GM23338 (cell line): ENCODE results near the gene MACROD1. TPM values are rescaled to one million over a fixed set of nuclear protein-coding genes. Genes with fewer than 3 reads are reported as not detected.
A peak's percentile ranks its signal among the peaks of the same experiment; 100 is the strongest.

ENCODE experiments used
- ATAC-seq: fragments of 200-7000 bp; cut with Tn5 transposase; 3 replicates; pipeline ENCODE4 v1.9.1; 2020
- DNase-seq: peaks from one replicate; pipeline ENCODE4 v3.0.0-alpha.2; 2015; ENCODE audit warnings: low spot score
- H2AFZ ChIP-seq: fragments of 200-600 bp; sonication (generic); 2 replicates; pipeline ENCODE4 v1.8.0; 2016; ENCODE audit warnings: antibody characterized with exemption, mild to moderate bottlenecking, moderate library complexity
- H3F3A ChIP-seq: fragments of 200-600 bp; sonication (generic); replicated peaks from 2 replicates; pipeline ENCODE4 v1.8.0; 2017; ENCODE audit warnings: antibody characterized with exemption, mixed run types, low read depth
- H3K27ac ChIP-seq: fragments of 200-600 bp; sonication (generic); 2 replicates; pipeline ENCODE4 v1.6.1; 2016; ENCODE audit warnings: low read depth
- H3K27me3 ChIP-seq: fragments of 200-600 bp; sonication (generic); 2 replicates; pipeline ENCODE4 v1.8.0; 2016; ENCODE audit warnings: mild to moderate bottlenecking, mixed run types, moderate library complexity; ENCODE audit not compliant: insufficient read depth
- H3K36me3 ChIP-seq: fragments of 200-600 bp; sonication (generic); 2 replicates; pipeline ENCODE4 v1.8.0; 2016; ENCODE audit warnings: mild to moderate bottlenecking; ENCODE audit not compliant: insufficient read depth
- H3K4me1 ChIP-seq: fragments of 200-600 bp; sonication (generic); 2 replicates; pipeline ENCODE4 v1.8.0; 2016; ENCODE audit warnings: mild to moderate bottlenecking, moderate library complexity; ENCODE audit not compliant: insufficient read depth
- H3K4me2 ChIP-seq: fragments of 200-600 bp; sonication (generic); 2 replicates; pipeline ENCODE4 v1.7.1; 2017; ENCODE audit warnings: mixed run types
- H3K4me3 ChIP-seq: fragments of 200-600 bp; sonication (generic); 2 replicates; pipeline ENCODE4 v1.6.1; 2016; ENCODE audit warnings: mixed run types
- H3K79me2 ChIP-seq: fragments of 200-600 bp; sonication (generic); replicated peaks from 2 replicates; pipeline ENCODE4 v1.8.0; 2017; ENCODE audit warnings: mild to moderate bottlenecking; ENCODE audit not compliant: insufficient read depth
- H3K9me2 ChIP-seq: fragments of 200-600 bp; sonication (generic); 2 replicates; pipeline ENCODE4 v1.8.0; 2017; ENCODE audit not compliant: insufficient read depth
- H4K20me1 ChIP-seq: fragments of 200-600 bp; sonication (generic); replicated peaks from 2 replicates; pipeline ENCODE4 v1.8.0; 2017; ENCODE audit warnings: mild to moderate bottlenecking; ENCODE audit not compliant: insufficient read depth
- H3K27ac Mint-ChIP-seq: 2 replicates; pipeline ENCODE4 v1.8.0; 2020; ENCODE audit warnings: inconsistent platforms, mild to moderate bottlenecking, moderate library complexity, mixed read lengths
- H3K27me3 Mint-ChIP-seq: 3 replicates; pipeline ENCODE4 v1.8.0; 2022; ENCODE audit warnings: low read depth, mild to moderate bottlenecking, moderate library complexity, mixed read lengths, inconsistent platforms; ENCODE audit not compliant: insufficient read depth, poor library complexity
- H3K36me3 Mint-ChIP-seq: 3 replicates; pipeline ENCODE4 v1.8.0; 2021; ENCODE audit warnings: low read depth, mild to moderate bottlenecking, inconsistent platforms, moderate library complexity, mixed read lengths
- H3K4me1 Mint-ChIP-seq: 3 replicates; pipeline ENCODE4 v1.8.0; 2020; ENCODE audit warnings: mild to moderate bottlenecking, inconsistent platforms, mixed read lengths
- H3K4me3 Mint-ChIP-seq: 3 replicates; pipeline ENCODE4 v1.8.0; 2021; ENCODE audit warnings: moderate library complexity, mild to moderate bottlenecking, inconsistent platforms, mixed read lengths
- H3K9me3 Mint-ChIP-seq: 3 replicates; pipeline ENCODE4 v1.8.0; 2020; ENCODE audit warnings: moderate library complexity, mild to moderate bottlenecking, inconsistent platforms, mixed read lengths
- CREB1 ChIP-seq: fragments of 250-450 bp; sonication (Bioruptor Pico); IDR thresholded peaks from 2 replicates; pipeline ENCODE4 v1.5.0; 2020; ENCODE audit warnings: low read depth, mild to moderate bottlenecking, moderate library complexity
- ETS1 ChIP-seq: IDR thresholded peaks from 2 replicates; pipeline ENCODE4 v1.6.1; 2016; ENCODE audit warnings: antibody characterized with exemption
- EZH2 ChIP-seq: fragments of 200-600 bp; sonication (generic); IDR thresholded peaks from one replicate; pipeline ENCODE4 v1.8.0; 2017; ENCODE audit warnings: antibody characterized with exemption, mild to moderate bottlenecking, low read depth; ENCODE audit not compliant: unreplicated experiment
- EZH2phosphoT487 ChIP-seq: fragments of 200-600 bp; sonication (generic); IDR thresholded peaks from one replicate; pipeline ENCODE4 v1.8.1; 2018; ENCODE audit warnings: antibody characterized with exemption; ENCODE audit not compliant: unreplicated experiment
- JUNB ChIP-seq: IDR thresholded peaks from one replicate; pipeline ENCODE4 v1.6.1; 2016; ENCODE audit warnings: antibody characterized with exemption; ENCODE audit not compliant: unreplicated experiment
- NANOG ChIP-seq: IDR thresholded peaks from 2 replicates; pipeline ENCODE4 v1.6.1; 2016; ENCODE audit warnings: antibody characterized with exemption, borderline replicate concordance
- POLR2AphosphoS5 ChIP-seq: IDR thresholded peaks from 2 replicates; pipeline ENCODE4 v1.6.1; 2016; ENCODE audit warnings: antibody characterized with exemption, low read depth
- STAT1 ChIP-seq: IDR thresholded peaks from one replicate; pipeline ENCODE4 v1.6.1; 2016; ENCODE audit warnings: antibody characterized with exemption; ENCODE audit not compliant: unreplicated experiment
- ZNF114 ChIP-seq: fragments of 250-450 bp; sonication (Bioruptor Pico); IDR thresholded peaks from 2 replicates; pipeline ENCODE4 v1.5.0; 2020; ENCODE audit warnings: mild to moderate bottlenecking, moderate library complexity
- ZNF331 ChIP-seq: fragments of 250-450 bp; sonication (Bioruptor Pico); IDR thresholded peaks from 2 replicates; pipeline ENCODE4 v1.5.0; 2020; ENCODE audit warnings: low read depth, mild to moderate bottlenecking, moderate library complexity
- polyA plus RNA-seq: library from polyadenylated mRNA; unstranded; fragments of >200 nt; fragmentation: Nextera tagmentation; extraction: Ambion mirVana; gene quantifications from 2 replicates; pipeline ENCODE4 v1.2.1, GENCODE V29; 2016
- total RNA-seq: library from RNA; depleted of rRNA; stranded (reverse); fragments of >200 nt; shearing (Covaris generic); gene quantifications from 2 replicates; pipeline ENCODE4 v1.2.3, GENCODE V29; 2014
- TF ChIP-seq, protein P1 (sequence below): fragments of 250-450 bp; sonication (Bioruptor Pico); IDR thresholded peaks from 2 replicates; pipeline ENCODE4 v1.5.0; 2020; ENCODE audit warnings: mild to moderate bottlenecking, moderate library complexity
- TF ChIP-seq, protein P2 (sequence below), 2 experiments: fragments of 200-600 bp in 1 of 2; sonication (generic) in 1 of 2; conservative IDR thresholded peaks; 2 replicates each; pipeline versions ENCODE4 v1.5.1 to v1.6.1; 2016 to 2017; ENCODE audit warnings: antibody characterized with exemption in 2 of 2, low read depth in 2 of 2, mild to moderate bottlenecking in 2 of 2, moderate library complexity in 1 of 2
- TF ChIP-seq, protein P3 (sequence below): IDR thresholded peaks from one replicate; pipeline ENCODE4 v1.6.1; 2018; ENCODE audit warnings: antibody characterized with exemption; ENCODE audit not compliant: unreplicated experiment

MACROD1 gene
- total and polyA plus RNA-seq, 2 experiments from 2014 or later, result 33.0 to 51.6 TPM

- Mint-ChIP-seq H3K27me3 (peaks cover 13% of the 10 kb centered on the region), H3K36me3 (peaks cover 49% of the 10 kb centered on the region), H3K4me3 (peak overlapping the region; percentile 62), H3K27ac (no peak overlapping the region), H3K9me3 (no peaks in the 10 kb centered on the region; the same call in 2 of the 3 replicates), H3K4me1 (peaks cover 15% of the 10 kb centered on the region)
- H3F3A ChIP-seq, result peaks cover 22% of the 10 kb centered on the region; the same call in 1 of the 2 replicates
- no peak for ATAC-seq
- H4K20me1 ChIP-seq, result peaks cover 13% of the 10 kb centered on the region
- no peak for DNase-seq
- H3K4me1 ChIP-seq, result peaks cover 10% of the 10 kb centered on the region
- H3K79me2 ChIP-seq, result 0 out of 2 replicates have a peak, but pooled peaks cover 8% of the 10 kb centered on the region
- no peak overlapping the region for H2AFZ ChIP-seq
- no peaks in the 10 kb centered on the region for H3K9me2 ChIP-seq
- H3K4me3 ChIP-seq, result peak overlapping the region; percentile 64
- no peak overlapping the region for H3K27ac ChIP-seq
- H3K27me3 ChIP-seq, result peaks cover 28% of the 10 kb centered on the region
- TF ChIP-seq, protein P1, sequence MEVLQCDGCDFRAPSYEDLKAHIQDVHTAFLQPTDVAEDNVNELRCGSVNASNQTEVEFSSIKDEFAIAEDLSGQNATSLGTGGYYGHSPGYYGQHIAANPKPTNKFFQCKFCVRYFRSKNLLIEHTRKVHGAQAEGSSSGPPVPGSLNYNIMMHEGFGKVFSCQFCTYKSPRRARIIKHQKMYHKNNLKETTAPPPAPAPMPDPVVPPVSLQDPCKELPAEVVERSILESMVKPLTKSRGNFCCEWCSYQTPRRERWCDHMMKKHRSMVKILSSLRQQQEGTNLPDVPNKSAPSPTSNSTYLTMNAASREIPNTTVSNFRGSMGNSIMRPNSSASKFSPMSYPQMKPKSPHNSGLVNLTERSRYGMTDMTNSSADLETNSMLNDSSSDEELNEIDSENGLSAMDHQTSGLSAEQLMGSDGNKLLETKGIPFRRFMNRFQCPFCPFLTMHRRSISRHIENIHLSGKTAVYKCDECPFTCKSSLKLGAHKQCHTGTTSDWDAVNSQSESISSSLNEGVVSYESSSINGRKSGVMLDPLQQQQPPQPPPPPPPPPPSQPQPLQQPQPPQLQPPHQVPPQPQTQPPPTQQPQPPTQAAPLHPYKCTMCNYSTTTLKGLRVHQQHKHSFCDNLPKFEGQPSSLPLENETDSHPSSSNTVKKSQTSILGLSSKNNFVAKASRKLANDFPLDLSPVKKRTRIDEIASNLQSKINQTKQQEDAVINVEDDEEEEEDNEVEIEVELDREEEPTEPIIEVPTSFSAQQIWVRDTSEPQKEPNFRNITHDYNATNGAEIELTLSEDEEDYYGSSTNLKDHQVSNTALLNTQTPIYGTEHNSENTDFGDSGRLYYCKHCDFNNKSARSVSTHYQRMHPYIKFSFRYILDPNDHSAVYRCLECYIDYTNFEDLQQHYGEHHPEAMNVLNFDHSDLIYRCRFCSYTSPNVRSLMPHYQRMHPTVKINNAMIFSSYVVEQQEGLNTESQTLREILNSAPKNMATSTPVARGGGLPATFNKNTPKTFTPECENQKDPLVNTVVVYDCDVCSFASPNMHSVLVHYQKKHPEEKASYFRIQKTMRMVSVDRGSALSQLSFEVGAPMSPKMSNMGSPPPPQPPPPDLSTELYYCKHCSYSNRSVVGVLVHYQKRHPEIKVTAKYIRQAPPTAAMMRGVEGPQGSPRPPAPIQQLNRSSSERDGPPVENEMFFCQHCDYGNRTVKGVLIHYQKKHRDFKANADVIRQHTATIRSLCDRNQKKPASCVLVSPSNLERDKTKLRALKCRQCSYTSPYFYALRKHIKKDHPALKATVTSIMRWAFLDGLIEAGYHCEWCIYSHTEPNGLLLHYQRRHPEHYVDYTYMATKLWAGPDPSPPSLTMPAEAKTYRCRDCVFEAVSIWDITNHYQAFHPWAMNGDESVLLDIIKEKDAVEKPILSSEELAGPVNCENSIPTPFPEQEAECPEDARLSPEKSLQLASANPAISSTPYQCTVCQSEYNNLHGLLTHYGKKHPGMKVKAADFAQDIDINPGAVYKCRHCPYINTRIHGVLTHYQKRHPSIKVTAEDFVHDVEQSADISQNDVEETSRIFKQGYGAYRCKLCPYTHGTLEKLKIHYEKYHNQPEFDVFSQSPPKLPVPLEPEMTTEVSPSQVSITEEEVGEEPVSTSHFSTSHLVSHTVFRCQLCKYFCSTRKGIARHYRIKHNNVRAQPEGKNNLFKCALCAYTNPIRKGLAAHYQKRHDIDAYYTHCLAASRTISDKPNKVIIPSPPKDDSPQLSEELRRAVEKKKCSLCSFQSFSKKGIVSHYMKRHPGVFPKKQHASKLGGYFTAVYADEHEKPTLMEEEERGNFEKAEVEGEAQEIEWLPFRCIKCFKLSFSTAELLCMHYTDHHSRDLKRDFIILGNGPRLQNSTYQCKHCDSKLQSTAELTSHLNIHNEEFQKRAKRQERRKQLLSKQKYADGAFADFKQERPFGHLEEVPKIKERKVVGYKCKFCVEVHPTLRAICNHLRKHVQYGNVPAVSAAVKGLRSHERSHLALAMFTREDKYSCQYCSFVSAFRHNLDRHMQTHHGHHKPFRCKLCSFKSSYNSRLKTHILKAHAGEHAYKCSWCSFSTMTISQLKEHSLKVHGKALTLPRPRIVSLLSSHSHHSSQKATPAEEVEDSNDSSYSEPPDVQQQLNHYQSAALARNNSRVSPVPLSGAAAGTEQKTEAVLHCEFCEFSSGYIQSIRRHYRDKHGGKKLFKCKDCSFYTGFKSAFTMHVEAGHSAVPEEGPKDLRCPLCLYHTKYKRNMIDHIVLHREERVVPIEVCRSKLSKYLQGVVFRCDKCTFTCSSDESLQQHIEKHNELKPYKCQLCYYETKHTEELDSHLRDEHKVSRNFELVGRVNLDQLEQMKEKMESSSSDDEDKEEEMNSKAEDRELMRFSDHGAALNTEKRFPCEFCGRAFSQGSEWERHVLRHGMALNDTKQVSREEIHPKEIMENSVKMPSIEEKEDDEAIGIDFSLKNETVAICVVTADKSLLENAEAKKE (CRISPR knock-in tag), result no peak
- no peak for TF ChIP-seq CREB1 (CRISPR knock-in tag)
- no peak for TF ChIP-seq ETS1
- no peak for TF ChIP-seq EZH2
- no peak for TF ChIP-seq ZNF331 (CRISPR knock-in tag)
- no peak for TF ChIP-seq NANOG
- no peak for TF ChIP-seq POLR2AphosphoS5
- TF ChIP-seq STAT1, result no peak
- TF ChIP-seq, protein P2, sequence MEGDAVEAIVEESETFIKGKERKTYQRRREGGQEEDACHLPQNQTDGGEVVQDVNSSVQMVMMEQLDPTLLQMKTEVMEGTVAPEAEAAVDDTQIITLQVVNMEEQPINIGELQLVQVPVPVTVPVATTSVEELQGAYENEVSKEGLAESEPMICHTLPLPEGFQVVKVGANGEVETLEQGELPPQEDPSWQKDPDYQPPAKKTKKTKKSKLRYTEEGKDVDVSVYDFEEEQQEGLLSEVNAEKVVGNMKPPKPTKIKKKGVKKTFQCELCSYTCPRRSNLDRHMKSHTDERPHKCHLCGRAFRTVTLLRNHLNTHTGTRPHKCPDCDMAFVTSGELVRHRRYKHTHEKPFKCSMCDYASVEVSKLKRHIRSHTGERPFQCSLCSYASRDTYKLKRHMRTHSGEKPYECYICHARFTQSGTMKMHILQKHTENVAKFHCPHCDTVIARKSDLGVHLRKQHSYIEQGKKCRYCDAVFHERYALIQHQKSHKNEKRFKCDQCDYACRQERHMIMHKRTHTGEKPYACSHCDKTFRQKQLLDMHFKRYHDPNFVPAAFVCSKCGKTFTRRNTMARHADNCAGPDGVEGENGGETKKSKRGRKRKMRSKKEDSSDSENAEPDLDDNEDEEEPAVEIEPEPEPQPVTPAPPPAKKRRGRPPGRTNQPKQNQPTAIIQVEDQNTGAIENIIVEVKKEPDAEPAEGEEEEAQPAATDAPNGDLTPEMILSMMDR (conservative IDR thresholded peaks at IDR 0.05; ENCODE audit: low read depth in 2 of 2), result no peak
- no peak for TF ChIP-seq ZNF114 (CRISPR knock-in tag)
- no peak for TF ChIP-seq EZH2phosphoT487
- TF ChIP-seq JUNB, result no peak
- TF ChIP-seq, protein P3, sequence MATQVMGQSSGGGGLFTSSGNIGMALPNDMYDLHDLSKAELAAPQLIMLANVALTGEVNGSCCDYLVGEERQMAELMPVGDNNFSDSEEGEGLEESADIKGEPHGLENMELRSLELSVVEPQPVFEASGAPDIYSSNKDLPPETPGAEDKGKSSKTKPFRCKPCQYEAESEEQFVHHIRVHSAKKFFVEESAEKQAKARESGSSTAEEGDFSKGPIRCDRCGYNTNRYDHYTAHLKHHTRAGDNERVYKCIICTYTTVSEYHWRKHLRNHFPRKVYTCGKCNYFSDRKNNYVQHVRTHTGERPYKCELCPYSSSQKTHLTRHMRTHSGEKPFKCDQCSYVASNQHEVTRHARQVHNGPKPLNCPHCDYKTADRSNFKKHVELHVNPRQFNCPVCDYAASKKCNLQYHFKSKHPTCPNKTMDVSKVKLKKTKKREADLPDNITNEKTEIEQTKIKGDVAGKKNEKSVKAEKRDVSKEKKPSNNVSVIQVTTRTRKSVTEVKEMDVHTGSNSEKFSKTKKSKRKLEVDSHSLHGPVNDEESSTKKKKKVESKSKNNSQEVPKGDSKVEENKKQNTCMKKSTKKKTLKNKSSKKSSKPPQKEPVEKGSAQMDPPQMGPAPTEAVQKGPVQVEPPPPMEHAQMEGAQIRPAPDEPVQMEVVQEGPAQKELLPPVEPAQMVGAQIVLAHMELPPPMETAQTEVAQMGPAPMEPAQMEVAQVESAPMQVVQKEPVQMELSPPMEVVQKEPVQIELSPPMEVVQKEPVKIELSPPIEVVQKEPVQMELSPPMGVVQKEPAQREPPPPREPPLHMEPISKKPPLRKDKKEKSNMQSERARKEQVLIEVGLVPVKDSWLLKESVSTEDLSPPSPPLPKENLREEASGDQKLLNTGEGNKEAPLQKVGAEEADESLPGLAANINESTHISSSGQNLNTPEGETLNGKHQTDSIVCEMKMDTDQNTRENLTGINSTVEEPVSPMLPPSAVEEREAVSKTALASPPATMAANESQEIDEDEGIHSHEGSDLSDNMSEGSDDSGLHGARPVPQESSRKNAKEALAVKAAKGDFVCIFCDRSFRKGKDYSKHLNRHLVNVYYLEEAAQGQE, result no peak
- peak overlapping the region; percentile 88; the same call in 1 of the 2 replicates for H3K4me2 ChIP-seq
- no peaks in the 10 kb centered on the region for H3K36me3 ChIP-seq
These were observed 168.0 kb downstream of the MACROD1 start for GRCh38 chr11:63997801-63998337.
